Mesenchymal stem cell (in vitro differentiated cells and primary cell): ENCODE results near the gene UNK.

Experiments
- DNase-seq: peaks from one replicate; pipeline ENCODE4 v3.0.0-alpha.2; 2013
- H2AFZ ChIP-seq: one replicate; pipeline ENCODE4 v1.6.1; 2013; ENCODE audit warnings: low read depth, mild to moderate bottlenecking, control low read depth, inconsistent platforms, low read length, moderate library complexity
- H2AK5ac ChIP-seq: 2 replicates; pipeline ENCODE4 v1.6.1; 2013; ENCODE audit warnings: low read length, moderate library complexity, mild to moderate bottlenecking, inconsistent platforms; ENCODE audit not compliant: severe bottlenecking
- H2BK120ac ChIP-seq: one replicate; pipeline ENCODE4 v1.6.1; 2013; ENCODE audit warnings: low read depth, mild to moderate bottlenecking, inconsistent platforms, low read length, moderate library complexity
- H2BK12ac ChIP-seq, 2 experiments: one replicate each; pipeline ENCODE4 v1.6.1; 2013; ENCODE audit warnings: inconsistent platforms in 2 of 2, low read length in 2 of 2, mild to moderate bottlenecking in 2 of 2, moderate library complexity in 2 of 2, control low read depth in 1 of 2
- H2BK15ac ChIP-seq: one replicate; pipeline ENCODE4 v1.6.1; 2013; ENCODE audit warnings: mild to moderate bottlenecking, low read depth, inconsistent platforms; ENCODE audit not compliant: poor library complexity, severe bottlenecking
- H2BK5ac ChIP-seq: 2 replicates; pipeline ENCODE4 v1.6.1; 2013; ENCODE audit warnings: low read depth, mild to moderate bottlenecking, low read length, control low read depth, inconsistent platforms; ENCODE audit not compliant: poor library complexity, severe bottlenecking
- H3K14ac ChIP-seq, 2 experiments: one replicate each; pipeline ENCODE4 v1.6.1; 2013; ENCODE audit warnings: inconsistent platforms in 2 of 2, low read length in 2 of 2, control low read depth in 1 of 2, mild to moderate bottlenecking in 1 of 2, moderate library complexity in 1 of 2
- H3K18ac ChIP-seq, 2 experiments: one replicate each; pipeline ENCODE4 v1.6.1; 2013; ENCODE audit warnings: inconsistent platforms in 2 of 2, low read length in 2 of 2, control low read depth in 1 of 2, low read depth in 1 of 2, mild to moderate bottlenecking in 1 of 2
- H3K23ac ChIP-seq, 2 experiments: one replicate each; pipeline ENCODE4 v1.6.1; 2013; ENCODE audit warnings: inconsistent platforms in 2 of 2, low read length in 2 of 2, mild to moderate bottlenecking in 2 of 2, moderate library complexity in 2 of 2, control low read depth in 1 of 2
- H3K27ac ChIP-seq: 2 replicates; pipeline ENCODE4 v1.5.1; 2013; ENCODE audit warnings: mild to moderate bottlenecking, moderate library complexity, low read length, control low read depth, inconsistent platforms; ENCODE audit not compliant: poor library complexity, severe bottlenecking
- H3K27me3 ChIP-seq, 2 experiments: 2 replicates each; pipeline versions ENCODE4 v1.6.1 to v1.7.0; 2013; ENCODE audit warnings: low read length in 2 of 2, mild to moderate bottlenecking in 2 of 2, moderate library complexity in 2 of 2, control low read depth in 1 of 2, inconsistent platforms in 1 of 2; ENCODE audit not compliant: control insufficient read depth in 1 of 2, insufficient read depth in 1 of 2
- H3K36me3 ChIP-seq, 2 experiments: 2 replicates each; pipeline versions ENCODE4 v1.6.1 to v1.7.0; 2013; ENCODE audit warnings: low read length in 2 of 2, control low read depth in 1 of 2, inconsistent platforms in 1 of 2, low read depth in 1 of 2, mild to moderate bottlenecking in 1 of 2; ENCODE audit not compliant: insufficient read depth in 2 of 2, control insufficient read depth in 1 of 2
- H3K4ac ChIP-seq, 2 experiments: one replicate each; pipeline ENCODE4 v1.6.1; 2013; ENCODE audit warnings: inconsistent platforms in 2 of 2, low read length in 2 of 2, mild to moderate bottlenecking in 2 of 2, moderate library complexity in 2 of 2, control low read depth in 1 of 2, low read depth in 1 of 2
- H3K4me1 ChIP-seq: 2 replicates; pipeline ENCODE4 v1.6.1; 2013; ENCODE audit warnings: low read depth, low read length, control low read depth; ENCODE audit not compliant: control insufficient read depth, insufficient read depth
- H3K4me2 ChIP-seq: 2 replicates; pipeline ENCODE4 v1.6.1; 2013; ENCODE audit warnings: low read length, mild to moderate bottlenecking, inconsistent platforms; ENCODE audit not compliant: poor library complexity, severe bottlenecking
- H3K4me3 ChIP-seq, 2 experiments: 2 replicates each; pipeline versions ENCODE4 v1.5.1 to v1.7.0; 2013; ENCODE audit warnings: low read length in 2 of 2, mild to moderate bottlenecking in 2 of 2, control low read depth in 1 of 2, low read depth in 1 of 2; ENCODE audit not compliant: insufficient read depth in 1 of 2
- H3K79me1 ChIP-seq: replicated peaks from 2 replicates; pipeline ENCODE4 v1.6.1; 2013; ENCODE audit warnings: mild to moderate bottlenecking, control low read depth, low read length, inconsistent platforms; ENCODE audit not compliant: poor library complexity, severe bottlenecking
- H3K9ac ChIP-seq: 2 replicates; pipeline ENCODE4 v1.7.0; 2013; ENCODE audit warnings: mild to moderate bottlenecking, low read length, moderate library complexity
- H3K9me3 ChIP-seq: 2 replicates; pipeline ENCODE4 v1.7.0; 2013; ENCODE audit warnings: mild to moderate bottlenecking, low read length; ENCODE audit not compliant: control insufficient read depth
- H4K8ac ChIP-seq: one replicate; pipeline ENCODE4 v1.6.1; 2013; ENCODE audit warnings: inconsistent platforms, mild to moderate bottlenecking, low read length, moderate library complexity
- H4K91ac ChIP-seq: one replicate; pipeline ENCODE4 v1.6.1; 2013; ENCODE audit warnings: mild to moderate bottlenecking, low read length, inconsistent platforms
- WGBS: methylation state at CpG from one replicate; pipeline ENCODE4 v1.1.7; 2013; ENCODE audit warnings: mixed read lengths; 5-methylcytosine and 5-hydroxymethylcytosine counted together

Gene UNK

GRCh38 chr17:75822800-75823166, 38.2 kb downstream of the UNK start:
- Histone ChIP-seq H2BK120ac (no peak overlapping the region), H3K4ac (no peak overlapping the region), H3K9ac (no peak overlapping the region), H3K79me1 (peaks cover 9% of the 10 kb centered on the region), H2BK5ac (no peak overlapping the region), H3K27ac (no peak overlapping the region), H3K23ac (no peak overlapping the region), H2BK15ac (no peak overlapping the region), H2BK12ac (no peak overlapping the region), H3K4me3 (no peak overlapping the region), H3K27me3 (no peaks in the 10 kb centered on the region), H3K18ac (no peak overlapping the region), H4K8ac (no peak overlapping the region), H3K4me1 (peaks cover 11% of the 10 kb centered on the region), H3K9me3 (no peaks in the 10 kb centered on the region), H2AFZ (no peak overlapping the region), H3K14ac (no peak overlapping the region), H2AK5ac (no peak overlapping the region), H4K91ac (no peak overlapping the region), H3K4me2 (no peak overlapping the region), H3K36me3 (peaks cover 76 to 89% of the 10 kb centered on the region in 2 experiments)
- DNase-seq, result no peak
- WGBS, result 98% methylated on average over 3 of the region's 3 CpGs

- H3K9ac ChIP-seq, result no peak overlapping the region
- H3K18ac ChIP-seq, result no peak overlapping the region
- DNase-seq, result no peak
- no peak overlapping the region for H3K4me2 ChIP-seq
- no peak overlapping the region for H3K27ac ChIP-seq
- H3K4ac ChIP-seq, result no peak overlapping the region
- H2BK5ac ChIP-seq, result no peak overlapping the region
- H2AK5ac ChIP-seq, result no peak overlapping the region
- no peak overlapping the region for H2BK120ac ChIP-seq
- no peak overlapping the region for H3K23ac ChIP-seq
- WGBS, result 95% methylated on average over 23 of the region's 28 CpGs
- peaks cover 9% of the 10 kb centered on the region for H3K79me1 ChIP-seq
- H2BK15ac ChIP-seq, result no peak overlapping the region
- no peaks in the 10 kb centered on the region for H3K27me3 ChIP-seq
- H3K36me3 ChIP-seq, result peaks cover 69 to 82% of the 10 kb centered on the region in 2 experiments
- no peak overlapping the region for H2BK12ac ChIP-seq
- H3K14ac ChIP-seq, result no peak overlapping the region
- H2AFZ ChIP-seq, result no peak overlapping the region
- H4K91ac ChIP-seq, result no peak overlapping the region
- H3K9me3 ChIP-seq, result no peaks in the 10 kb centered on the region
- no peak overlapping the region for H3K4me3 ChIP-seq
- peaks cover 16% of the 10 kb centered on the region for H3K4me1 ChIP-seq
- no peak overlapping the region for H4K8ac ChIP-seq
Measured at GRCh38 chr17:75823257-75824041, 38.8 kb downstream of the UNK start.

GRCh38 chr17:75824050-75824552, 39.5 kb downstream of the UNK start:
- Histone ChIP-seq H3K4me2 (no peak overlapping the region), H2AK5ac (no peak overlapping the region), H3K4me1 (peaks cover 21% of the 10 kb centered on the region), H4K8ac (no peak overlapping the region), H3K27me3 (no peaks in the 10 kb centered on the region), H2BK120ac (no peak overlapping the region), H3K9me3 (no peaks in the 10 kb centered on the region), H3K27ac (no peak overlapping the region), H3K79me1 (peaks cover 7% of the 10 kb centered on the region), H2BK12ac (no peak overlapping the region), H3K14ac (no peak overlapping the region), H3K18ac (no peak overlapping the region), H2BK5ac (no peak overlapping the region), H3K4ac (no peak overlapping the region), H3K9ac (no peak overlapping the region), H2AFZ (no peak overlapping the region), H3K4me3 (no peak overlapping the region), H3K36me3 (peaks cover 63 to 80% of the 10 kb centered on the region in 2 experiments), H4K91ac (no peak overlapping the region), H3K23ac (no peak overlapping the region), H2BK15ac (no peak overlapping the region)
- WGBS, result 96% methylated on average over 9 of the region's 13 CpGs
- DNase-seq, result no peak

GRCh38 chr17:75824666-75825065, 40.1 kb downstream of the UNK start:
- no peak overlapping the region for H3K14ac ChIP-seq
- WGBS, result no CpG with 5 or more reads among the region's 2 CpGs
- H3K4me2 ChIP-seq, result no peak overlapping the region
- no peaks in the 10 kb centered on the region for H3K27me3 ChIP-seq
- no peak overlapping the region for H2AFZ ChIP-seq
- peaks cover 7% of the 10 kb centered on the region for H3K79me1 ChIP-seq
- H2AK5ac ChIP-seq, result no peak overlapping the region
- H3K4ac ChIP-seq, result no peak overlapping the region
- H3K36me3 ChIP-seq, result peaks cover 57 to 74% of the 10 kb centered on the region in 2 experiments
- no peak overlapping the region for H2BK5ac ChIP-seq
- H2BK12ac ChIP-seq, result no peak overlapping the region
- H2BK120ac ChIP-seq, result no peak overlapping the region
- no peak overlapping the region for H3K18ac ChIP-seq
- peaks cover 21% of the 10 kb centered on the region for H3K4me1 ChIP-seq
- no peak overlapping the region for H4K8ac ChIP-seq
- H3K27ac ChIP-seq, result no peak overlapping the region
- no peak overlapping the region for H3K4me3 ChIP-seq
- no peak for DNase-seq
- no peak overlapping the region for H3K23ac ChIP-seq
- H3K9ac ChIP-seq, result peak overlapping the region; percentile 43
- no peak overlapping the region for H4K91ac ChIP-seq
- no peak overlapping the region for H2BK15ac ChIP-seq
- H3K9me3 ChIP-seq, result no peaks in the 10 kb centered on the region
